Fibroblast of skin of abdomen (primary cell): Measurements from ENCODE around the gene GRB10.

Source experiments
- DNase-seq: peaks from one replicate; pipeline ENCODE4 v3.0.0-alpha.2; 2013

The GRB10 gene

DNA sequence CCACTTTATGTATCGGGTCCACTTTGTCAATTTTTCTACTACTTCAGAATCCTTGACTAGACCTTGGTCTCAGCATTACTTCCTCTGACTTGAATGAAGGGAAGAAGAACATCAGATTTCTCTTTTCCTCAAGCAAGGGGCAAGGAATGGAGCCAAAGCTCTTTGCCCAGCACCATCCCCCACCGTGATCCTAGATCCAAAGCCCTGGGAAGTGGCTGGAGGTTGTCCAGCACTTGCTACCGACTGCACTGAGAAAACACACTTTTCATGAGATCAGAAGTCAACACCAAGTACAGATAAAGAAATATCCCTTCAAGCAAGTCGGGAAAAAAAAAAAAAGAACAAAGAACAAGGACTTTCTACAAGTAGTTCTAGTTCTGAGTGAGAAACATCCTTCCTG, 115.4 kb downstream of the GRB10 start:
- no peak for DNase-seq

DNA sequence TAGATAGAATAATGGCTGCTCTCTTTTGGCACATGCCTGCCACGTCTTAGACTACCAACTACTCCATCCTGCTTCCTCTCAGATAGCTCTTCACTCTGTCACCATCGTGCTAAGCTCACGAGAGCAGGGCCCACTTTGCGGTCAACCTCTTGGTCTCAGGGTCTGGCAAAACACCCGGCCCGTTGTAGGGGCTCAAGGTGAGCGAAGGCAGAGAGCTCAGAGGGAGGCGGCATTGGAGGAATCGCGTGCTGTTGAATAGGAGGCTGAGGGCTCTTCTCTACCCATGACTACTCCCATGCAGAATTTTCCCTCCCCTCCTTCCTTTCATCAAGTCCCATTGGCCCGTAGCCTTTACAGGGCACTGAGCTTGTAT, 116.6 kb downstream of the GRB10 start:
- no peak for DNase-seq

DNA sequence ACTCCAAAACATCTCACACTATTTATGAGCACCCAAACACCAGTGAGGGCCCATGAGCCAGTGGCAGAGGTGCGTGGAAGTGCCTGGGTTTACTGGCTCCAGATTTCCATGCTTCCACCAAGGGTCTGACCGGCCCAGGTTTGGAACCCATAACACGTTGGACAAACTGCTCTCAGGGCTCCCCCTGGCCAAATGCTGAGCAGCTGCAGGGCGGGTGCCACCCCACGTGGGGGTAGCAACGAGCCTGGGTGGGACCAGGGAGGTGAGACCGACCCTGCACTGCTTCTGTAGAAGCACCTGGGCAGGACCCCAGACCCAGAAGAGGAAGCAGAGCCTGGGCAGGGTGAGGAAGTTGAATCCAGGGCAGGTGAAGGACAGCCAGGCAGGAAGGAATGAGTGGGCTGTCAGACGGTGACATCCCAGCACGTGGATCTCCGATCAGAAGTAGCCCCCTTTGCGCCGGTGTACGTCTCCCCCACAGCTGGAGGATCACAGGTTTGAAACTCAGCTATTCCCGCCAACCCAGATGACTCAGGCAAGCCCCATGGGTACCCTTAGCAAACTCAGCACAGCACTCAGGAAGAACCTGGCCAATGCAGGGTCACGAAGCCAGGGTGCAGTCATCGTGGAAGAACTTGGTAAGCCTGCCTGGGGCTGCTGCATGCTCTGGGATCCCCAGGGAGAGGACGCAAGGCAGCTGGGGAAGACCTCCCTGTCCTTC, 117.1 kb downstream of the GRB10 start:
- peak; percentile 20 for DNase-seq

- DNase-seq, result no peak
Observed at GRCh38 chr7:50664937-50665336, 117.8 kb downstream of the GRB10 start.

- peak; percentile 63 for DNase-seq
Observed at GRCh38 chr7:50664461-50664922, 118.2 kb downstream of the GRB10 start.

DNA sequence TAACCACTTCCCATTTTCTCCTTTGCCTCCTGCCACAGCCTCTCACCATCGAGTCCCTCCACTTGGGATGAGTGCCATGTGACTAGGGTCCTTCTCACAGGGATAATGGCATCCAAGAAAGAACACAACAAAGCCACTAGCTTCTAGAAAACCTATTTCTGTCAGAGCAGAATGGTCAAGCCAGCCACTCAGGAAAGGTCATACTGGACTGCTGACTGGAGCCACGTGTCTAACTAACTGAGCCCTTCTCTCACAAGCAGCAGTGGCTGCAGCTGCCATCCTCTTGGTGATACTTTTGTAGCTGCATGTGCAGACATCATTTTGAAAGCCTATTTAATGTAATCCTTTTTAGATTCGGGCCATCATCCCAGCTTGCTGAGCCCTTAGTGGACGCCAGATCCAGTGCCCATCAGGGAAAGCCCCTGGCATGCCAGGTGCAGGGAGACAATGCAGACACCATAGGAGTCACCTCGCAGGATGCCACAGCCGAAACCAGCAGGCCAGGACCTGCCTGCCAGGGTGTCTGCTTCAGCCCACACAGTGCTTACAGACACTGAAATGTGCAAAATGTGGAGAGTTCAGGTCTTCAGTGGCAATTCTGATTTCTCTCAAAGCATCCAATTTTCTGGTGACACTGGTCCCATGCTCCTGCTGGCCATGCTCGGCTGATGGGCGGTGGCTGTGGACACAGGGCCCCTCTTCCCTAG, 119.1 kb downstream of the GRB10 start:
- no peak for DNase-seq

GRCh38 chr7:50662996-50663395, 119.7 kb downstream of the GRB10 start:
- no peak for DNase-seq

DNA sequence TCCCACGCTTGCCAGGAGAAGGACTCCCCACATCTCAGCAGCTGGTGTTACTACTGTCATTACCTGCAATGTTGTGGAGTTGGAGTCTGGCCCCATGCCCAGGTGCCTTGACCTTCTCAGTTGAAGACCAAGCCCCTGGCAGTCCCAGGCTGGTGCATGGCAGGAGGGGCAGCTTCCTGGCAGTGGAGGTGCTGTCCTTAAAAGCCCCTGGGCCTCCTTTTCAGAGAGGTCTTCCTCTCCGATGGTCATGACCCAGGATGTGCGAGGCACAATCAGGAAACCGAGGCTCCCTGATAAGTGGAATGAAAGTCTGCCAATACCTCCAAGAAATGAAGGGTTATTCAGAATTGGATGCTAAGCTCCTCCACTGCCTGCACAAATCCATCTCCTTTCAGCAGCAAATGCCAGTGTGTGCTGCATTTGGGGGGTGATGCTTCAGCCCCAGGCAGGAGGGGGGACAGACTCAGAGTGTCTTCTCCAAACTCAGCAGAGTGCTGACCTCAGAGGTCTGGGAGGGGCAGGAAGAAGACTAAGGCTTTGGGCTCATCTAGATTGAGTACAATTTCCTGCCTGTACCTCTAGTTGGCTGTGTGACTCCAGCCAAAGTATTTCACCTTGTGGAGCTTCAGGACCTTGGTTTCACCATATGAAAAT, 120.5 kb downstream of the GRB10 start:
- DNase-seq, result no peak

DNA sequence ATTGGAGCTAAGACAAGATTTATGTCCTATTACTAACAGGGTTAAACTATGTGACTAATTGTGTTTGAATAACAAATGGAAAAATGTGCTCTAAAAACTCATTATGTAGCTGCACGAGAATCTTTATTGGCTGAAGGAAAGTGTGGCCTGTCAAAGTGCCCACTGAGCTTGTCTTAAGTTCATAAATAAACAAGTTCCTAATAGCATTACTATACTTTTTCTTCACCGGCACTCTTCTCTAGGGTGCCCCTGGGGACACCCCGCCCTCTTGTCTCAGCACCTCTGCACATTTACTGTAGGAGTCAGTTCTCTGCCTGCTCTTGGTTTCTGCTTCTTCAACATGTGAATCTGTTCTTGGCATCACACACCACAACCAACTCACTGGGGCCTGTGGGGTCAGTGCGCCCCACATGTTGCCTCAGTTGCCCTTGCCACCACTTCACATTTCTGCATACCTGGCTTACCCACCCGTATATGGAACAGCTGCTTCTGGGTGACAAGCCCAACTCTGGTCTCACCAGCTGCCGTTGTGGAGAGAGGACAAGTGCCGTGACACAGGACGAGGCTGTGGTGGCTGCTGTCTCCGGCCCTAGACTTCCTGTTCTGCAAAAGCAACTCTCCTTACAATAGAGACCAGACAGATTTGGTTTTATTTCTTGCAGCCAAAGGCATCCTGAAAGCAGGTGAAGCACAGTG, 121.2 kb downstream of the GRB10 start:
- DNase-seq, result no peak

GRCh38 chr7:50660830-50661175, 121.9 kb downstream of the GRB10 start:
- DNase-seq, result no peak

- DNase-seq, result no peak
Observed at GRCh38 chr7:50660040-50660829, 122.5 kb downstream of the GRB10 start.

GRCh38 chr7:50659329-50659965, 123.2 kb downstream of the GRB10 start:
- DNase-seq, result no peak

DNA sequence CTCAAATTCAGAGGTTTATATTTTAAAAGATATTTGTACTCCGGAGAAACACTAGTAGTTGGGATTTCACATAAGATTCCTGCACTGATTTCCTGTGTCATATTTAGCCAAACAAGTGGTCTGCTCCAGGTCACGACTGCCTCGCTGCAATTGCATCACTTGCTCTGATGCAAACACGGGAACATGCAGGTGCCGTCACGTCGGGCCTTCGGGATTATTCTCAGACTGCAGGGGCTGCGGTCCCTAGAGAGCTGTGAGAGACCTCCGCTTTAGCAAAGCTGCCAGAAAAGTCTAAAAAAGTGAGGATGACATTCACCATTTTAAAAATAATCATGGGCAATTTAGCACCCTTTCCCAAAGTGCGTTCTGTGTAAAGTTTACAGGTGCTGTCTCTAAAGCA, 124.0 kb downstream of the GRB10 start:
- DNase-seq, result no peak

DNA sequence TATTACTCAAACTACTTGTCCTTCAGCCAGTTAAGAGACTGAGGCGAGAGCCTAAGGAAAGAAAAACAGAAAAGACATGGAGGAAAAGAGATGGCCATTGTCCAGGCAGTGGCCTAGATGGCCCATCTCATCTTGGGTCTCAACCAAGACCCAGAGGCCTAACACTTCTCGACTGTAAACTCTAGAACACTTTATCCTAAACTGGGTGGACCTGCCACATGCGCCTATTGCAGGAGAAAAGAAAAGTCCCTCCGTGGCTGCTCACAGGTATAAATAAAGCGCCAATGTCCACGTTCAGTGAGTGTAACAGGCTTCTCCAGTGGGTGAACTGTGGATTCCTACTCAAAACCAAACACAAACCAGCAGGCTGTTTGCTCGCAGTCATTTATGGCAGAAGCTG, 124.8 kb downstream of the GRB10 start:
- no peak for DNase-seq

- DNase-seq, result no peak
Observed at GRCh38 chr7:50657341-50657873, 125.3 kb downstream of the GRB10 start.

GRCh38 chr7:50656141-50656895, 126.4 kb downstream of the GRB10 start:
- no peak for DNase-seq

GRCh38 chr7:50655490-50655889, 127.2 kb downstream of the GRB10 start:
- DNase-seq, result no peak

DNA sequence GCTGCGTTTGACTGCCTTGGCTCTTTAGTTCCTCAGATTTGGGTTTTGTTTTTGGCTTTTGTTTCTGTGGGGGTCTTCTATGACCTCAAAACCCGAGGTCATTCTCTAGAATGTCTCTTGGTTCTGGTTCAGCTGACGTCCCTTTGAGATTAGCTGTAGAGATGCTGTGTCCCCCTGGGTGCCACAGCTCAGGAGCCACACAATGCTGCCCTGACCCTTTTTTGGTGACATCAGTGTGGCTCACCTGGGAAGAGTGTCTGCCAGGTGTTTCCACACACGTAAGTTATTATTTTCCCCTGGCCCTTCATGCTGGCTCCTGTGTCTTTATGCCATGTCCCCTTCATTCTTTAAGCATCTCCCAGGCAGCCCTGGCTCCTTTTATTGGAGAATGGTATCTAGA, 127.7 kb downstream of the GRB10 start:
- no peak for DNase-seq

DNA sequence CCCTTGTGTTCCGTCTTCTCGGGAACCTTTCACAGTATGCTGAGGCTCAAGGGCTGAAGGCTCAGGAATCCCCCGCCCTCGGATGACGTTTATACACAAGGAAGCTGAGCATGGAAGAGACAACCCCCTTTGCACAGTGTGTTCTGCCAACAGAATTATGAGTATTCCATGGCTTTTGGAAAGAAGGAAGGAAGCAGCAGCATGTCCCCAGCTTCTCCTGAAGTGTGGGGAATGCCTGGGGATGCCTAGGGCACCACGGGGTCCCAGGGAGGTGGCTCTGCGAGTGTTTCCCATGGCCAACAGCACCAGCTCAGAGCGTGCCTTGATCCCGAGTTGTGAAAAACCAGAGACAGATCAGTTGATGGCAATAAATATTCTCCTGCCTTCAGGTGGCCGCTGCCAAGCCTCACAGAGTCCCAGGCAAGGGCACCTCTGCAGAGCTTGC, 128.7 kb downstream of the GRB10 start:
- DNase-seq, result peak; percentile 26

- peak; percentile 41 for DNase-seq
Observed at GRCh38 chr7:50653126-50653864, 129.4 kb downstream of the GRB10 start.
